ENCODE data around the gene POGK. TPM values are rescaled to one million over a fixed set of nuclear protein-coding genes. Genes with fewer than 3 reads are reported as not detected.

POGK gene, protein sequence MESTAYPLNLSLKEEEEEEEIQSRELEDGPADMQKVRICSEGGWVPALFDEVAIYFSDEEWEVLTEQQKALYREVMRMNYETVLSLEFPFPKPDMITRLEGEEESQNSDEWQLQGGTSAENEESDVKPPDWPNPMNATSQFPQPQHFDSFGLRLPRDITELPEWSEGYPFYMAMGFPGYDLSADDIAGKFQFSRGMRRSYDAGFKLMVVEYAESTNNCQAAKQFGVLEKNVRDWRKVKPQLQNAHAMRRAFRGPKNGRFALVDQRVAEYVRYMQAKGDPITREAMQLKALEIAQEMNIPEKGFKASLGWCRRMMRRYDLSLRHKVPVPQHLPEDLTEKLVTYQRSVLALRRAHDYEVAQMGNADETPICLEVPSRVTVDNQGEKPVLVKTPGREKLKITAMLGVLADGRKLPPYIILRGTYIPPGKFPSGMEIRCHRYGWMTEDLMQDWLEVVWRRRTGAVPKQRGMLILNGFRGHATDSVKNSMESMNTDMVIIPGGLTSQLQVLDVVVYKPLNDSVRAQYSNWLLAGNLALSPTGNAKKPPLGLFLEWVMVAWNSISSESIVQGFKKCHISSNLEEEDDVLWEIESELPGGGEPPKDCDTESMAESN
- 10 to 100 TPM in 2 of 4 donors, 1 to 10 TPM in 2; 4.5 to 26.4 (median 7.8) TPM for polyA plus RNA-seq
- long read RNA-seq, donor 1, result 0 reads
- long read RNA-seq, donor 2, partial matches to known transcripts, result 0 of 2 reads
- long read RNA-seq, donor 2, other reads (novel, unspliced or antisense), result 0 of 2 reads
- long read RNA-seq, donor 3, partial matches to known transcripts, result 8 of 11 reads
- long read RNA-seq, donor 3, other reads (novel, unspliced or antisense), result 0 of 11 reads
- long read RNA-seq, donor 4, result 0 reads
- long read RNA-seq, donor 5, result 0 reads
- long read RNA-seq, donor 6, full-length matches to known transcripts, result 2 of 2 reads
- long read RNA-seq, donor 6, partial matches to known transcripts, result 0 of 2 reads
- long read RNA-seq, donor 6, other reads (novel, unspliced or antisense), result 0 of 2 reads
- long read RNA-seq, donor 7, result 0 reads
- long read RNA-seq, donor 8, full-length matches to known transcripts, result 1 of 1 reads
- long read RNA-seq, donor 8, partial matches to known transcripts, result 0 of 1 reads
- long read RNA-seq, donor 8, other reads (novel, unspliced or antisense), result 0 of 1 reads
- long read RNA-seq, donor 9, full-length matches to known transcripts, result 1 of 1 reads
- long read RNA-seq, donor 9, partial matches to known transcripts, result 0 of 1 reads
- long read RNA-seq, donor 9, other reads (novel, unspliced or antisense), result 0 of 1 reads
- long read RNA-seq, donor 10, full-length matches to known transcripts, result 8 of 8 reads
- long read RNA-seq, donor 10, partial matches to known transcripts, result 0 of 8 reads
- long read RNA-seq, donor 10, other reads (novel, unspliced or antisense), result 0 of 8 reads

DNA sequence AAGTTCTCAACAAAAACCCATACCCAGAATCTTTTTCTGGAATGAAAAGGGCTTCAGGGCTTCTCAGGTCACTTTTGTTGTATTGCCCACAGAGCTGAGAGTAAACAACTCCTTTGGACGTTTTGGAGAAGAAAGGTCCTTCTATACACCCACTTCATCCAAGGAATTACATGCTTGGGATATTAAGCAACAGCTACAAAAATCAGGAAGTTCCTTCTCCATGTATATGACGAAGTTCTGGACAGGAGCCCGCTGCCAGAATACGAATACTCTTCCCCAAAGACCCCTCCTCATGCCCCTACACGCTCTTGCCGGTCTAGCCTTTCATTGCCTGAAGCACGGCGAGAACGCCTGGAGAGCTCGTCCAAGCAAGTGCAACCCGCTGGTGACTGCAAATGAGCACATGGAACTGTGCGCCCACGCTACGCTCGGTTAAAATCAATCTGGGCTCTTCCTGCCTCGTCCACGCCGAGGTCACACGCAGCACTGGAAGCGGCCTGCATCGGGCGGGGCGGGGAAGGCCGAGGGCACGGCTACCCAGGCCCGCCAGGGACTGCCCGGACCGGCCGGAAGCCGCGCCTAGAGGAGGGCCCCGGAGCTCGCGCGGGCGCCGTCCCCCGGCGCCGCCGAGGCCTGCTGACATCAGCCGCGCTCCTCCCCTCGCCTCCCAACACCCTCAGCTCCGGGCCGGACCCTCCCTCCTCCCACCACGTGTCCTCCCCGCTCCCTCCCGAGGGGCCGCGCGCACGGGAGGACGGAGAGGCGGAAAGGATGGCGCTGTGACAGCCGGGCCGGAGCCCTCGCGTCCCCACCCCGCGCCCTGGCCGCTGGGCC is at the start of gene POGK:
TSS of gene POGK (plus strand) at position 710 of the 834 bp plus-strand sequence. CDS start 1,482 bp downstream, outside the sequence.
- 0 to 1% (median 1%) methylated on average over 30 to 63 of the region's 63 CpGs for WGBS, 3 donors
- Histone ChIP-seq H3K27ac (ENCODE audit: low read depth in 1 of 3, low read length in 2 of 3) (peak within 1 kb of the TSS; percentile 92 to 97 (median 94)), H3K4me1 (ENCODE audit: control insufficient read depth in 3 of 3, insufficient read depth in 2 of 3, low read depth in 1 of 3, low read length in 2 of 3) (peaks cover 0 to 40% (median 4%) of the 10 kb centered on the region in 3 donors), H3K9me3 (ENCODE audit: control insufficient read depth in 2 of 2, insufficient read depth in 1 of 2, low read depth in 1 of 2, low read length in 1 of 2) (no peaks in the 10 kb centered on the region), H3K36me3 (ENCODE audit: control insufficient read depth in 3 of 3, insufficient read depth in 2 of 3, low read depth in 1 of 3, low read length in 3 of 3) (peaks cover 4 to 30% (median 9%) of the 10 kb centered on the region in 3 donors), H3K27me3 (ENCODE audit: control insufficient read depth in 3 of 3, insufficient read depth in 3 of 3, low read length in 3 of 3) (no peaks in the 10 kb centered on the region), H3K4me3 (ENCODE audit: low read depth in 1 of 3, low read length in 3 of 3) (peak within 1 kb of the TSS; percentile 66 to 96 (median 78))
- FAIRE-seq, result no peak
- DNase-seq, result peak; percentile 88 to 97

- H3K27ac ChIP-seq (ENCODE audit: low read depth in 1 of 3, low read length in 2 of 3), result no peak overlapping the region
- no peaks in the 10 kb centered on the region for H3K9me3 ChIP-seq (ENCODE audit: control insufficient read depth in 2 of 2, insufficient read depth in 1 of 2, low read depth in 1 of 2, low read length in 1 of 2)
- WGBS, 3 donors, result 92% methylated on average over 23 of the region's 23 CpGs
- H3K27me3 ChIP-seq (ENCODE audit: control insufficient read depth in 3 of 3, insufficient read depth in 3 of 3, low read length in 3 of 3), result peaks cover 0 to 2% (median 0%) of the 10 kb centered on the region in 3 donors
- FAIRE-seq (no peak), DNase-seq (no peak)
- H3K4me3 ChIP-seq (ENCODE audit: low read depth in 1 of 3, low read length in 3 of 3), result no peak overlapping the region
- H3K4me1 ChIP-seq (ENCODE audit: control insufficient read depth in 3 of 3, insufficient read depth in 2 of 3, low read depth in 1 of 3, low read length in 2 of 3), result no peaks in the 10 kb centered on the region
- no peaks in the 10 kb centered on the region for H3K36me3 ChIP-seq (ENCODE audit: control insufficient read depth in 3 of 3, insufficient read depth in 2 of 3, low read depth in 1 of 3, low read length in 3 of 3)
Measured at GRCh38 chr1:166796620-166797236, 42.5 kb upstream of the POGK start.

DNA sequence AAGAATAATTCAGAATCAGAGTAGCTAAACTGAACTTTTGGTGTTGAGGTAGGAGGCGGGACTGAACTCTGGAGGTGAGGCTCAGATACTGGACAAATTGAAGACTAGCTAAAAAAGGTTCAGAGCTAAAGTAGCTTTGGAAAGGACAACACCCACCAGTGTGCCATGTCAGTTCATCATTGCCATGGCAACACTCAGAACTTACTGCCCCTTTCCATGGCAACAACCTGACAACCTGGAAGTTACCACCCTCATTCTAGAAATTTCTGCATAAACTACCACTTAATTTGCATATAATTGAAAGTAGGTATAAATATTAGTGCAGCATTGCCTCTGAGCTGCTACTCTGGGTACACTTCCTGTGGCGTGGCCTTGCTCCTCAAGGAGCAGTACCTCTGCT is 30.3 kb upstream of the POGK start:
- FAIRE-seq (no peak), DNase-seq (no peak)
- Histone ChIP-seq H3K27ac (ENCODE audit: low read depth in 1 of 3, low read length in 2 of 3) (no peak overlapping the region), H3K36me3 (ENCODE audit: control insufficient read depth in 3 of 3, insufficient read depth in 2 of 3, low read depth in 1 of 3, low read length in 3 of 3) (no peaks in the 10 kb centered on the region), H3K9me3 (ENCODE audit: control insufficient read depth in 2 of 2, insufficient read depth in 1 of 2, low read depth in 1 of 2, low read length in 1 of 2) (no peaks in the 10 kb centered on the region), H3K4me1 (ENCODE audit: control insufficient read depth in 3 of 3, insufficient read depth in 2 of 3, low read depth in 1 of 3, low read length in 2 of 3) (no peaks in the 10 kb centered on the region), H3K27me3 (ENCODE audit: control insufficient read depth in 3 of 3, insufficient read depth in 3 of 3, low read length in 3 of 3) (no peaks in the 10 kb centered on the region), H3K4me3 (ENCODE audit: low read depth in 1 of 3, low read length in 3 of 3) (no peak overlapping the region)
- WGBS, 3 donors, result 85 to 87% (median 85%) methylated on average over 2 of the region's 2 CpGs

DNA sequence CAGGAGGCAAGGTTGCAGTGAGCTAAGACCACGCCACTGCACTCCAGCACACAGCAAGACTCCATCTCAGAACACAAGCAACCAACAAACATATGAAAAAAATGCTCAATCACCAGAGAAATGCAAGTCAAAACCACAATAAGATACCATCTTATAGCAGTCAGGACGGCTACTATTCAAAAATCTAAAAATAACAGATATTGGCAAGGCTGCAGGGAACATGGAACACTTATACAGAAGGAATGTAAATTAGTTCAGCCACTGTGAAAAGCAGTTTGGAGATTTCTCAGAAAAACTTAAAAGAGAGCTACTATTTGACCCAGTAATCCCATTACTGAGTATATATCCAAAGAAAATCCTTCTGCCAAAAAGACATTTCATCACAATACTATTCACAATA is 27.6 kb upstream of the POGK start:
- Histone ChIP-seq H3K36me3 (ENCODE audit: control insufficient read depth in 3 of 3, insufficient read depth in 2 of 3, low read depth in 1 of 3, low read length in 3 of 3) (no peaks in the 10 kb centered on the region), H3K9me3 (ENCODE audit: control insufficient read depth in 2 of 2, insufficient read depth in 1 of 2, low read depth in 1 of 2, low read length in 1 of 2) (peaks cover 0 to 9% of the 10 kb centered on the region in 2 donors), H3K4me1 (ENCODE audit: control insufficient read depth in 3 of 3, insufficient read depth in 2 of 3, low read depth in 1 of 3, low read length in 2 of 3) (no peaks in the 10 kb centered on the region), H3K27ac (ENCODE audit: low read depth in 1 of 3, low read length in 2 of 3) (no peak overlapping the region), H3K4me3 (ENCODE audit: low read depth in 1 of 3, low read length in 3 of 3) (no peak overlapping the region), H3K27me3 (ENCODE audit: control insufficient read depth in 3 of 3, insufficient read depth in 3 of 3, low read length in 3 of 3) (no peaks in the 10 kb centered on the region)
- FAIRE-seq, result no peak
- no peak for DNase-seq
- 56 to 93% (median 75%) methylated on average over 2 of the region's 2 CpGs for WGBS, 3 donors

DNA sequence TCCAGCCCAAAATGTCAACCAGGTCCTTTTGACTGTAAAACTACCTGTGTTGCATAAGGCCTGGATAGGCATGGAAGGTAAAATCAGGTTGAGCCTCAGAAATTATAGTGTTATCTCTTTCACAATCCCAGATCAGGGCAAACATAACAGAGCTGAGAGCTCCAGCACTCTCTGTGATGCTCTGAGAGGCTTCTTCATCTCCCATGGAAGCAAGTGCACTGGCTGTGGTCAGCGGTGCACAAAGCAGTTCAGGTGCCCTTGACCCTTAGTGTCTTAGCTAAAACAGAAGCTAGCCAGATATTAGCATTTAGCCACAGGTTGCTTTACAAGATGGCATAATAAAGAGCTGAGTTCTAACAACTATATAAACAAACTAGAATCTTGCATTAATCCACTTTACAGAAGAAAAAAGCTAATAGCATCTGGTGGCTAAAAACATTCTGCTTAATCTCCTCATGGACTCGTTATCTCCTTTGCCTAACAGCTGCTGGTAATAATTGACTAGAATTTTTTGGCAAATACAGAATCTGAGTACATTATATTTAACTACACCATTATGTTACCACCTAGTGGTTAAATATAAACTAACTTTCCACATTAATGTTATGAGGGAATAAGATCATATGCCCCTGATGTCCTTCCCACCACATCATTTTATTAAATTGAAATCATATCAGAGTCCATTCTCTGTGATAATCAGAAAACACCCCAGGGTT is 25.6 kb upstream of the POGK start:
- peak; percentile 11 to 37 for DNase-seq
- FAIRE-seq, result no peak

GRCh38 chr1:166814611-166815010 is 24.7 kb upstream of the POGK start:
- no peak overlapping the region for H3K4me3 ChIP-seq (ENCODE audit: low read depth in 1 of 3, low read length in 3 of 3)
- peaks cover 0 to 12% of the 10 kb centered on the region in 2 donors for H3K9me3 ChIP-seq (ENCODE audit: control insufficient read depth in 2 of 2, insufficient read depth in 1 of 2, low read depth in 1 of 2, low read length in 1 of 2)
- no peaks in the 10 kb centered on the region for H3K4me1 ChIP-seq (ENCODE audit: control insufficient read depth in 3 of 3, insufficient read depth in 2 of 3, low read depth in 1 of 3, low read length in 2 of 3)
- no peak for FAIRE-seq
- no peaks in the 10 kb centered on the region for H3K27me3 ChIP-seq (ENCODE audit: control insufficient read depth in 3 of 3, insufficient read depth in 3 of 3, low read length in 3 of 3)
- no peak overlapping the region for H3K27ac ChIP-seq (ENCODE audit: low read depth in 1 of 3, low read length in 2 of 3)
- DNase-seq, result no peak
- no peaks in the 10 kb centered on the region for H3K36me3 ChIP-seq (ENCODE audit: control insufficient read depth in 3 of 3, insufficient read depth in 2 of 3, low read depth in 1 of 3, low read length in 3 of 3)
- WGBS, 3 donors, result 24 to 52% (median 24%) methylated on average over 2 of the region's 2 CpGs

More for the DNA sequence above, 25.6 kb upstream of the POGK start:
- 10 to 32% (median 17%) methylated on average over 2 of the region's 2 CpGs for WGBS, 3 donors
- H3K36me3 ChIP-seq (ENCODE audit: control insufficient read depth in 3 of 3, insufficient read depth in 2 of 3, low read depth in 1 of 3, low read length in 3 of 3), result no peaks in the 10 kb centered on the region
- no peak overlapping the region for H3K4me3 ChIP-seq (ENCODE audit: low read depth in 1 of 3, low read length in 3 of 3)
- no peak overlapping the region for H3K27ac ChIP-seq (ENCODE audit: low read depth in 1 of 3, low read length in 2 of 3)
- no peaks in the 10 kb centered on the region for H3K27me3 ChIP-seq (ENCODE audit: control insufficient read depth in 3 of 3, insufficient read depth in 3 of 3, low read length in 3 of 3)
- peaks cover 0 to 10% of the 10 kb centered on the region in 2 donors for H3K9me3 ChIP-seq (ENCODE audit: control insufficient read depth in 2 of 2, insufficient read depth in 1 of 2, low read depth in 1 of 2, low read length in 1 of 2)
- no peaks in the 10 kb centered on the region for H3K4me1 ChIP-seq (ENCODE audit: control insufficient read depth in 3 of 3, insufficient read depth in 2 of 3, low read depth in 1 of 3, low read length in 2 of 3)

DNA sequence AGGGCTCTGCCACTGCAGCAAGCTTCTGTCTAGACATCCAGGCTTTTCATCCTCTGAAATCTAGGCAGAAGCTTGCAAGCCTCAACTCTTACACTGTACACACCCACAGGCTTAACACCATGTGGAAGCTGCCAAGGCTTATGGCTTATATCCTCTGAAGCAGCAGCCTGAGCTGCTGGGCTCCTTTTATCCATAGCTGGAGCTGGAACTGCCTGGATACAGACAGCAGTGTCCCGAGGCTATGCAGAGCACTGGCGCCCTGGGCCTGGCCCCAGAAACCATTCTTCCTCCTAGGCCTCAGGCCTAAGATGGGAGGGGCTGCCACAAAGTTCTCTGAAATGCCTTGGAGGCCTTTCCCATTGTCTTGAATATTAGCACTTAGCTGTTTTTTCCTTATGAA is 19.3 kb upstream of the POGK start:
- Histone ChIP-seq H3K4me1 (ENCODE audit: control insufficient read depth in 3 of 3, insufficient read depth in 2 of 3, low read depth in 1 of 3, low read length in 2 of 3) (no peaks in the 10 kb centered on the region), H3K27ac (ENCODE audit: low read depth in 1 of 3, low read length in 2 of 3) (no peak overlapping the region), H3K36me3 (ENCODE audit: control insufficient read depth in 3 of 3, insufficient read depth in 2 of 3, low read depth in 1 of 3, low read length in 3 of 3) (no peaks in the 10 kb centered on the region), H3K9me3 (ENCODE audit: control insufficient read depth in 2 of 2, insufficient read depth in 1 of 2, low read depth in 1 of 2, low read length in 1 of 2) (peaks cover 0 to 24% of the 10 kb centered on the region in 2 donors), H3K27me3 (ENCODE audit: control insufficient read depth in 3 of 3, insufficient read depth in 3 of 3, low read length in 3 of 3) (no peaks in the 10 kb centered on the region), H3K4me3 (ENCODE audit: low read depth in 1 of 3, low read length in 3 of 3) (no peak overlapping the region)
- 82 to 87% (median 83%) methylated on average over 2 of the region's 2 CpGs for WGBS, 3 donors
- FAIRE-seq (no peak), DNase-seq (no peak)

Measured in small intestine (tissue), 16 donors.